GM18870 (cell line): ENCODE data around the gene DLG5.

ENCODE experiments used
- ATAC-seq: cut with Tn5 transposase; IDR thresholded peaks from one replicate; pipeline ENCODE4 v1.9.1; 2021; ENCODE audit warnings: moderate library complexity; ENCODE audit not compliant: unreplicated experiment

Gene DLG5

DNA sequence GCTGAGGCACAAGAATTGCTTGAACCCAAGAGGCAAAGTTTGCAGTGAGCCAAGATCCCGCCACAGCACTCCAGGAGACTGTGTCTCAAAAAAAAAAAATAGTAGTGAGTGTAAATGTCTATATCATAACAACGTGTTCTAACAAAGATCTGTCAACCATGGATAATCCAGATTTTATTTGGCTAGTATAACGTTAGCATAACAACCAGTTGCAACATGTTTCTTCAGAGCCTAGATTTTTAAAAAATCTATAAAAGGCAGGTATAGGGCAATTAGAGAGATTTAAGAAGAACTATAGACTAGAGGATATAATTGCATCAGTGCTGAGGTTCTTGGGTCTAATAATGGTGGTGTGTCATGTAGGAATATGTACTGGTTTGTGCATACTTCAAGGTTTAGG, 30.5 kb downstream of the DLG5 start:
- no peak for ATAC-seq

DNA sequence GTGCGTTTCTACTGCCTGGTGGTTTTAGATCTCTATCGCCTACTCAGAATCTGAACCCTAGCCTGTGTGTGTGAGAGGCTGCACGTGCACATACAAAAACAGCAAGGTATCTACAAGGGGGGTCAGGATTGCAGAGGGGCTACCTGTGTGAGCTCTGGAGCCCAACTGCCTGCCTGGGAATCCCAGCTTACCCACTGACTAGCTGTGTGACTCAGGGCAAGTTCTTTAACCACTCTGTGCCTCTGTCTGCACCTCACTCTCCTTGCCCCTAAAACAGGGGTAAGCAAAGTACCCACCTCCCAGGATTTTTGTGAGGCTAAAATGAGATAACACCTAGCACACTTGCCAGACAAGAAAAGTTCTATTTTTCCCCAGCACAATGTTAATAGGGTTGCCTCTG, 32.5 kb downstream of the DLG5 start:
- ATAC-seq, result no peak

DNA sequence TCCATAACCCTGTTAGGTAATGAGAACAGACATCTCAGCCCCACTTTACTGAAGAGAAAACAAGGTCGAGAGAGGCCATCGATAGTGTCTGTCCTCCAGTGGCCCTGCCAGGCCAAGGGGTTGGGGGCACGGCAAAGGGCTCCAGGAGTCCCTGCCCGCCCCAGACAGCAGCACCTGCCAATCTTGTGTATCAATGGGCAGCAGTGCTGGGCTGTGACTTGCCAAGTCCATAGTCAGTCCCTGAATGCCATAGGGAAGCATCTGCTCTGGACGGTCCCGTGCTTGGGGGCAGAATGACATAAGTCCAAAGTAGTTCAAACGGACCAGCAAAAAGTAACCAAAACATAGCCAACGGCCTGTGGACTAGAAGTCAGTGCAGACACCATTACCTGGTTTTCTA, 33.2 kb downstream of the DLG5 start:
- no peak for ATAC-seq

DNA sequence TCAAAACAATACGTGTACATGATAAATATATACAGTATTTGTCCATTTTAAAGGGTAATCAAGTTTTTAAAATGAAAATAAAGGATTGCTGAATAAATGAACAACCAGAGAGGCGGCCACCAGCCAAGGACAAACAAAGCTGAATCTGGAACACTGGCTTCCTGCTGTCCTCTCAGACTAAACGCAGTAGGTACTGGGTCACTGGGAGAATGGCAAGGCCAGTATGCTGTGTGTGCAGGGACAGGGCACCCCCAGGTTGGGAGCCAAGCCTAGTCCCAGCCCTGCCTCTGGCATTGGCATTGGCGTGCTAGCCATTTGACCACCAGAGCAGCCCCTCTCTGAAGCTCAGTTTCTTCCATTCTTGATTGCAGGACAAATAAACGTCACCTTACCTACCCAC, 33.8 kb downstream of the DLG5 start:
- ATAC-seq, result no peak

DNA sequence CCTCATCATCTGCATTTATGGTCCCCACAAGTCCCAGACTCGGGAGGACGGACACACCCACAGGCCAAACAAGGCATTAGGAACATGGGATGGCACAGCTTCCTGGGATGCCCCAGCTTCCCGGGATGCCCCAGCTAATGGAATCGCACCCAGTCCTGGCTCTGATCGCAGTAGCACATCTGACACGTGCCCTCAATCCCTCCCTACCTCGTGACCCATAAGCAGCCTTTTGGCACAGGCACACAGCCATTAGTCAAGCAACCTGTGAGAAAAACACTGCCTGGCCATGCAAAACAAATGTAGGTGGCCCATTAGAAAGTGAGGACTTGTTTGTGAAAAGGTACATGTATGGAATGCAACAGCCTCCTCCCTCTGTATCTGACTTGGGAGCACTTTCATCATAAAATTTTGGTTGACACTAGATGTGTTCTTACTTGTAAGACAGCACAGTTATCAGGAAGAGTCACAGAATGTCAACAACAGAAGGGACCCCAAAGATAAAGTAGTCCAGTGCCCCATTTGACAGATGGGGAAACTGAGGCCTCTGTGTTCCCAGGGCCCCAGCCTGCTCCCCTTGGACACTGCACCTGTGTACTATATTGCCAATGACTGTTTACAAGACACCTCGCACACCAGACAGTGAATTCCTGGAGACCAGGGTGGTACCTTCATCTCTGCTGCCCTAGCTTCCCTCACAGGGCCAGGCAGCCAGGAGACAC, 34.4 kb downstream of the DLG5 start:
- no peak for ATAC-seq

DNA sequence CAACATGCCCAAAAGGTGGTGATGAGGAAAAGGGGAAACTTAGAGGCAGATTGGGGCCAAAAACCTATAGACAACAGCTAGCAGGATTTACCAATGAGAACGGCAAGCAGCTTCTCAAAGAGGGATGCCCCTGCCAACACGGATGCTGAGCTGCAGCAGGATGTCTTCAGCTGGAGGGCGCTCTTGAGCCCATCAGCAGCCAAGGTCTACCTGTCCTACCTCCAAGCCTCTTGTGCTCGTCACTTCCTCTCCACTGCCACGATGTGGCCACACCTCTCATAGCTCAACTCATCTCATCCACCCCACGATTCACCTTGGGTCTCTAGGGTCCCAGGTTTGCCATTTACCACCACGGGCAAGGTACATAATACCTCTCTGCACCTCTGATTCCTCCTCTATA, 36.5 kb downstream of the DLG5 start:
- no peak for ATAC-seq

DNA sequence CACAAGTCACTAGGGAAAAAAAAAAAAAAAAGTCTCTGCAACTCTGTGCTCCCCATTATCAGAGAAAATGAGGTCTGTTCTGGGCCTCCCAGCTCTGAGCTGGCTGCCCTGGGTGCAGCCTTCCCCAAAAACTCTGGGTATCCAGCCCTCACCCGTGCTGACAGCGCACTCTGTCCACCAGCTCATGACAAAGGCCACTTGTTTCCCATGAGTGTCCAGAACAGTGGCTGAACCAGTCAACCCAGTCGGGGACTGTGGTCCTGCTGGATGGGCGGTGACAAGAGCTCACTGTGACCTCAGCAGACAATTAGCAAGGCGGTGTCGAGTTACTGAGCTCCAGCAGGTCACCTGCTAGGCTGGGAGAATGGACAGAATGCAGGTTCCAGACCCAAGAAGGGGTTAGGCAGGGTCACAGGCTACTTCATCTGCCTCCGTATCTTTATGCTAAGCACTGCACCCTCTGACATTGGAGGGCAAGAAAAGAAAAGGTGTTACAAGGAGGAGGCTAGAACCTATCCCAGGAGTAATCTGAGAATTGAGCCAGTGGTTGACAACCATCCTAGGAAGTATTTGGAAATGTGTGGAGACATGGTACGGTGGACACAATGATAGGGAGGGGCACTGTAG, 37.2 kb downstream of the DLG5 start:
- ATAC-seq, result no peak

DNA sequence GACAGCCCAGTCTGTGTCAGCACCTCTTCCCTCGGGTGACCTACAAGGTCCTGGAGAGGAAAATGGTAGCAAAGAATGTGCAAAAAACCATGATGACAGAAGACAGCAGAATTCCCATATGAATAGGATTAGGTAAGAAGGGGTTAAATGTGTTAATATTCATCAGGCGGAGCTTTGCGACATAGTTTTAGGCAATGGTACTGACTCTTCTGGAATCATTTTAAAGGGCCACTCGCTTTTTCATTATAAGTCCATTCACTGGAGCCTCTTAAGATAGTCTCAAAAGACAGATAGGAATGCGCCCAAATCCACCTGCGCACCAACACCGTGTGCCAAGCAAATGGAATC, 38.2 kb downstream of the DLG5 start:
- no peak for ATAC-seq

DNA sequence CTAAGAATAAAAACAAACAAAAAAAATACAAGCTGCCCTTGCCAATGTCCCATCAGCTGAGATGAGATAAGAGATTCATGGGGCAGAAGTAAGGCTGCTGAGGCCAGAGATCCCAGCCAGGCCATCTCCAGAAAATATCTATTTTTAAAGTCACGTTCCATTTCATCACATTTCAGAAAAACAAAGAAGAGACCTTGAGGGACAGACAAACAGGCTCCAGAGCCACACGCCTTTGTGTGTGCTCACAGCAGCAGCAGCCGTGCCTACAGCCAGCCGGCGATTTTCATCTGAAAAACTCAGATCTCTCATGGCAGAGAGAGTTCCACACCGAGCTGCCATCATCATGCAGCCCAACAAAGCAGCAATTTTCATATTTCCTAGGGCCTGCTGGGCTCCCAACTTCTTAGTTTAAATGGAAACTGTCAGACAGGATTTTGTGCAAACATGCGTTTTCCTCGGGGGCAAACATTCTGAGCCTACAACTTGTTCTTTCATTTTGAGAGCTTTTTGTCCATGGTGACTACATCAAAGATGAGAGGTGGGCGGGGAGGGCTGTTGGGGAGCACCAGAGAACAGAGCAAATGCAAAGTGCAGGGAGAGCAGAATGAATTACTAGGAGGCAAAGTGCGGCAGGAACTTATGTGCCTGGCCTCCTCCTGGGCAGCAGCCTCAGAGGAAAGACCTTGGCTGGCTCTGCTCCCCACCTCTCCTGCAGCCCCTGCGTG, 38.8 kb downstream of the DLG5 start:
- no peak for ATAC-seq

DNA sequence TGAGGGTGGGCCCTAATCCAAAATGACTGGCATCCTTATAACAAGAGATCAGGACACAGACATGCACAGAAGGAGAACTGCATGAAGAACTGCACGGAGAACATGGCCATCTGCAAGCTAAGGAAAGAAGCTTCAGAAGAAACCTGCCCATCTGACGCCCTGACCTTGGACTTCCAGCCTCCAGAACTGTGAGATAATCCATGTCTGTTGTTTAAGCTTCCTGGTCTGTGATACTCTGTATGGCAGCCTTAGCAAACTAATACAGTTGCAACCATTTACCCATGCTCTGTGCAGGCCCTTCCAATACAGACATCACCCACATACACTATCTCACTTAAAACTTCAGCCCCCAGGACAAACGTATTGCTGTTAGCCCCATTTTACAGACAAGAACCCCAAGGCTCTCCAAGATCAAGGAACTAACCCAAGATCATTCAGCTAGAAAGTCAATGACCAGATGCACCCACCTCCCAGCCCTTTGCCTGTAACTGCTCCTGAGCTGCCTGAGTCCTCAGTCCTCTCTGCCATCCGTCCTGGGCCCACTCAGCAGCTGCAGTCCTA, 39.7 kb downstream of the DLG5 start:
- no peak for ATAC-seq

DNA sequence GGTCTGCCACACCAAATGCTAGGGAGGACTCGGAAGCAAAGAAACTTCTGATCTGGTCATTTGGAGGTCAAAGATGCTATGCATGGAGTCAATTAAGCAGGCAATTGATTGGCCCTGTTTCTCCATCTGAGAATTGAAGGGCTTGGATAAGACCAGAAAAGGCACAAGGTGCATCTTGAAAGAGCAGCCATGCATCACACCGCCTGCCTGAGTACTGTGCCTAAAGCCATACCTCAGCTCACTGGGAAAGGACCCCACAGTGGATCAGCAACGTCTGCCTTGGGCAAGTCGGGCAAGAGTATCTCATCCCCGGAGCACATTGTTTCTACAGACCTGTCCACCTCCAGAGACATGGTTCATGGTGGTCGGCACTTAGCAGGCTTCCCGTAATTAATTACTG, 42.4 kb downstream of the DLG5 start:
- no peak for ATAC-seq

DNA sequence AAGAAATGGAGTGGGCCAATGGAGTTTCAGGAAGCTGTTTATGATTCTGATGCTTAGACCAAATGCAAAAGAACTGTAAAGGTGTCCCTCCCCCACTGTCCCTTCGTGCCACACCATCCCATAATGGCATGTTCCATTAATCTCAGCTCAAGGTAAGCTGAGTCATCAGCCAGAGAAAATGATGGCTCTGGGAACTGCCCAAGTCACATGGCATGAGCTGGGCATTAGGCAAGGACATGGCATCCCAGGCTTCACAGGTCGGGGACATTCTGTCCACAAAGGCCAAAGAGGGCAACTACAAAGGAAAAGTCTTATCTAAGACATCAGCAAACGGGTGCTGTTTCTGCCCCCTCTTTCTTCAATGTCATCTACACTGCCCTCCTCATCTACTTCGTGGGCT, 44.9 kb downstream of the DLG5 start:
- ATAC-seq, result no peak

DNA sequence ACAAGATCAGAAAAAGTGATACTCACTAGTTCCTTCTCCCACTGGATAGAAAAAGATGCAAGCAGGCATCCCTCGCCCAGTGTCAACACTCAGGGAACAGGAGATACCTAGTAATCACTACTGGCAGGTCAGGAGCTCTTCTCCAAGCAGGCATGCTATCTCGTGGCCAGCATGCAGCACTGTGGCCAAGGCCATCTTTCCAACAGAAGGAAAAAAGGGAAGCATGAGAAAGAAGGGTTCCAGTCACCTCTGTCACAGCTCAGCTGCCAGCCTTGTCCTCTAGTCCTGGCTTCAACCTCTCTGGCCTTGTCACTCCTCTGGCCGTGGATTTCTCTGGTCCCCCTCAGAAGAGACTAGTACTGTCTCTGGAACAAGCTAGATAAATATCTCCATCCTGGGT, 45.3 kb downstream of the DLG5 start:
- no peak for ATAC-seq

DNA sequence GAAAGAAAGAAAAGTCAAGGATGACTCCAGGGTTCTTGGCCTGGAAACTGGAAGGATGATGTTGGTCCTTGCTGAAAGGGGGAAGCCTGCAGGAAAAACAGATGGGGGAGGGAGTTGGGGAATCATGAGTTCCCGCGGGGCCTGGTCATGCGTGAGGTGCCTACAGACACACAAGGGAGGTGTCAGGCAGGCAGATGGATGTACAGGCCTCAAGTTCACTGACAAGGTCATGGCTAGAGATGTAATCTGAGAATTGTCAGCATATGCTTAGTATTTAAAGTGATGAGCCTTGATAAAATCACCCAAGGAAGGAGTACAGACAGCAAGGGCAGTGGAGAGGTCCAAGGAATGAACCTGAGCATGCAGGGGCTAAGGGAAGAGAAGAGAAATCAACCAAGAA, 46.8 kb downstream of the DLG5 start:
- ATAC-seq, result no peak

DNA sequence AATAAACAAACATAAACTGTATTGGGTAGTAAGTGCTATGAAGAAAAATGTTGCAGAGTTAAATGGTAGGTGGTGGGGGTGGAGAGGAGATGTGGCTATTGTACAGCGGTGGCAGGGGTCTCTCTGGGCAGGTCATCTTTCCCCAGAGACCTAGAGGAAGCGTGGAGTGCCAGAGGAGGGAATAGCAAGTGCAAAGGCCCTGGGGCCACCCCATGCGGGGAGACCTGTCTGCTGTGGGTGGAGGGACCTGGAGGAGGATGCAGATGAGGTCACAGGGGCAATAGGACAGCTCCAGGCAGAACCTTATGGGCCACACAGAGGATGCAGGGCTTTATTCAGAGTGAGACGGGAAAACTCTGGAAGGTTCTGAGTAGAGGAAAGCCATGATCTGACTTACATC, 47.5 kb downstream of the DLG5 start:
- ATAC-seq, result no peak

DNA sequence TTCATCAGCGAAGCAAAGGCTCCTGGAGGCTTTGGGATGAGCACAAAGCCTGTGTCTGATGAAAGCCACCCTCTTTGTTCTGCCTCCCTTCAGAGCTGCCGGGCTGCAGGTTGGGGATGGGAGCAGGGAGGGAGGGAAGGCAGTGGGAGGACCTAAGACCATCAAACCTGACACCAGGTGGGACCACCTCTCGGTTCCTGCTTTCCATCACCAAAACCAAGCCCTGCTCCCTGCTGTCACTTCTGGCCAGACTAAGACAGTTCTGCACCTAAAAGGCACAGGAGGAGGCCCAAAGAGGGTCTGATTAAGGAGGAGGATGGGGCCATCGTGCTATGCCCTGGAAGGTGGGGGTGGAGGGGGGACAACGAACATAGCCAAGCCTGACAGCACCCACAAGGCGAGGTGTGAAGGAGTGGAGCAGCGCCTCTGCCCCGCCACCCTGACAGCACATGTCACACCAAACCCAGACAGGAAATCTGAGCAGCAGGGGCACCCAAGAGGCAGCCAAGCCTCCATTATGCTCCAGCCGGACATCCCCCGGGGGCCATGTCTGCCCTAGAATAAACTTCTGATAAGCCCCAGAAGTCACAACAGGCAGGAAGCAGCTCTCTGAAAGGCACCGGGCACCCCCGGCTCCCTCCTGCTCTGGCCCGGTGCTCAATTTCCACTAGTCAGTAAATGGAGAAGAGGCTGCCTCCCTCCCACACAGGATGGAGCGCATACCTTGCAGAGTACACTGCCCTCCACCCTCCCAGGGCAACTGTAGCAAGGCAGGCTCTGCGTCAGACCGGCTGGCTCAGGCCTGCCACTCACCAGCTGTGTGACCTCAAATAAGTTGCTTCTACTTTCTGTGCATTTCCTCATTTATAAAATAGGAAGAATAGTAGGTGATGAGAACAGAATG, 48.9 kb downstream of the DLG5 start:
- ATAC-seq, result no peak

DNA sequence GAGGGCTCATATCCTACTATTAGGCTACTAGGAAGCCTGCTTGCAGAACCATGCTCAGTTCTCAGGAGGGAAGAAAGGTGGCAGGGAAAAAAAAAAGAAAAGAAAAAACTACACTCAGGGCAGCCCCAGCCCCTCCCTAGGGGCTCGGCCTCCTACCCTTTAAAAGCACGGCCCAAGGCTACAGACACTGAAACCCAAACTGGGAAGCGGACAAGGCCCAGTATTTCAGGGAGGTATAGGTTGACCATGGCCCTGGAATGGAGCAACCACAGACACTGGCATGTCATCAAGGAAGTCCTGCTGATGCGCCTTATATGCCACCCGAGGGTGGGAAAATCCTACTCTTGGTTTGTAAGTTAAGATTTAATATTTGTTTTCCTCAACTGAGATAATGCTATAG, 50.8 kb downstream of the DLG5 start:
- ATAC-seq, result no peak

DNA sequence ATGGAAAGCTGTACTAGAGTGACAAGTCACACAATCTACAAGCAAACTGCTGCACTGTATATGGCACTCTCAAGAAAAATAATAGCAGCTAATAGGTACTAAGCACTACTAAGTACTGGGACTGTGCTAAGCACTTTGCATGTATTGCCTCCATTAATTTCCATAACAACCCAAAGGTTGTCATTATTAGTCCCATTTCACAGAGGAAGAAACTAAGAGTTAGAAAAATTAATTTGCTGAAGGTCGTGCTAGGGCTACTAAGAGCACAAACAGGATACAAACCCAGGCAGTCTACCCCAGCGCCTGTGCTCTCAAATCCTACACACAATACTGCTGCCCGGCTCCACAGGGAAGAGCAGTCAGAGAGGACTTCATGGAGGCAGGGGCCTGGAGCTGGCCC, 51.7 kb downstream of the DLG5 start:
- no peak for ATAC-seq

DNA sequence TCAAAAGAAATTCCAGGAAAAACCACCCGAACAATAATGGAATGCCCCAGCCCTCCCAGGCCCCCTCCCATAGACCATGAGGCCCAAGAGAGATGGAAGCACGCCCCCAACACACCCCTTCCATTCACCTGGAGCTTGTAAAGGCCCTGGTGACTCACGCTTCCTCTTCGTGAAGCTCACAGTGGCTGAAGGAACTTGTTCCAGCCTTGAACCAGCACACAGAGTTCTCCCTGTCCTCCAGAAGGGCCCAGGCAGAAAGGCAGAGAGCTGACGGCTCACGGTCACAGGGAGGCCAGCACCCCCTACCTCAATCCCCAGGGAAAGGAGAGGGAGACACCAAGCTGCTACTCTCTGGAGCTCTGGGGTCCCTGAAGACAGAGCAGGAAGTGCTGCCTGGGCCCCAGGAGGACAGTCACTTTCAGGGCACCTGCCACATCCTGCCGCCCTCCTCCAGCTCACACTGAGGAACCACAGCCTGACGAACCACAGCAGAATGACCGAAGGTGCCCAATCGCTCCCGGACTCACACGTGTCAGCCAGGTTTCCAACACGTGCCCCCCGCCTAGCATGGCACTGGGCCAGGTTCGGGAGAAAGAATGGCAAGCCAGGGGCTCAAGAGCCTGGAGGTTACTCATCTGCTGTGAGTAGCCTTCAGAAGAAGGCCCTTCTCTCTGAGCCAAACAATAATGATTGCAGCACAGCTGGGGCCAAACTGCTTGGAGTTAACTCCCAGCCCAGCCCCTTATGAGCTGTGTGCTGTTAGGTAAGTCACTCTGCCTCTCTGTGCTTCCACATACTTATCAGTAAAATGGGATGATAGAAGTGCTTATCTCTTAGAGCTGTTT, 52.8 kb downstream of the DLG5 start:
- ATAC-seq, result peak; percentile 80

DNA sequence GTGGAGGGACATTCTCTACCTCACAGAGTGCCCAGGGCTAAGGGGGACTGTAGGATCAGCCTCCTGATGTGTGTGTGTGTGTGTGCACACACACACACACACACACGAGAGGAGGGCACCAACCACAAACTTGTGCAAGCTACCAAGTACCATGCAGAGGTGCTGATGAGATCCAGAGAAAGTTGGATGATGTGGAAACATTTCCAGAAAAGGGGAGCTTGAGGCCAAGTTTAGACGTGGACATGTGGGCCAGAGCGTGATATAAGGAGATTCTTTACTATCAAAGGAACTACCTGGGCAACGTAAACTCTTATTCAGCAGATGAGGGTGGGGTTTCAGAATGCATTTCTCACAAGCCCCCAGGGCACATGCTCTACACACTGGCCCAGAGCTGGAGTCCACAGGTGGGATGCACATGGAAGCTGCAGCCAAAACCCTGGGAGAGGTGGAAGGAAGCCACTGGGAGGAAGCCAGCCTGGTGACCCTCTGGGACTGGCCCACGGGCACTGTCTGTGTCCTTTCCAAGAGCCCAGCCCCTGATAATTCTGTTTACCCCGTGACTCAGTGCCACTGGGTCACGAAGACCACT, 53.5 kb downstream of the DLG5 start:
- no peak for ATAC-seq
